OCI-LY7 (cell line): ENCODE measurements around the gene TRAPPC4.

ENCODE experiments used
- EZH2phosphoT487 ChIP-seq: fragments of 200-600 bp; sonication (generic); IDR thresholded peaks from 2 replicates; pipeline ENCODE4 v1.6.1; 2018; ENCODE audit warnings: low read depth, borderline replicate concordance, mild to moderate bottlenecking, mixed run types, antibody characterized with exemption, low read length, moderate library complexity, mixed read lengths
- TF ChIP-seq, protein P1 (sequence below): fragments of 200-600 bp; sonication (generic); conservative IDR thresholded peaks from 2 replicates; pipeline ENCODE4 v1.5.1; 2014; ENCODE audit warnings: mild to moderate bottlenecking, antibody characterized with exemption, low read length, moderate library complexity, mixed read lengths

GRCh38 chr11:119048644-119049043 is 30.1 kb downstream of the TRAPPC4 start:
- TF ChIP-seq EZH2phosphoT487 = no peak
- TF ChIP-seq, protein P1, sequence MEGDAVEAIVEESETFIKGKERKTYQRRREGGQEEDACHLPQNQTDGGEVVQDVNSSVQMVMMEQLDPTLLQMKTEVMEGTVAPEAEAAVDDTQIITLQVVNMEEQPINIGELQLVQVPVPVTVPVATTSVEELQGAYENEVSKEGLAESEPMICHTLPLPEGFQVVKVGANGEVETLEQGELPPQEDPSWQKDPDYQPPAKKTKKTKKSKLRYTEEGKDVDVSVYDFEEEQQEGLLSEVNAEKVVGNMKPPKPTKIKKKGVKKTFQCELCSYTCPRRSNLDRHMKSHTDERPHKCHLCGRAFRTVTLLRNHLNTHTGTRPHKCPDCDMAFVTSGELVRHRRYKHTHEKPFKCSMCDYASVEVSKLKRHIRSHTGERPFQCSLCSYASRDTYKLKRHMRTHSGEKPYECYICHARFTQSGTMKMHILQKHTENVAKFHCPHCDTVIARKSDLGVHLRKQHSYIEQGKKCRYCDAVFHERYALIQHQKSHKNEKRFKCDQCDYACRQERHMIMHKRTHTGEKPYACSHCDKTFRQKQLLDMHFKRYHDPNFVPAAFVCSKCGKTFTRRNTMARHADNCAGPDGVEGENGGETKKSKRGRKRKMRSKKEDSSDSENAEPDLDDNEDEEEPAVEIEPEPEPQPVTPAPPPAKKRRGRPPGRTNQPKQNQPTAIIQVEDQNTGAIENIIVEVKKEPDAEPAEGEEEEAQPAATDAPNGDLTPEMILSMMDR = no peak
